Measurements from ENCODE around the gene DDX24. TPM values are rescaled to one million over a fixed set of nuclear protein-coding genes. Genes with fewer than 3 reads are reported as not detected.

Gene DDX24
- total and polyA plus RNA-seq, 11 donors, result 113 to 268 (median 204) TPM

- 76 to 91% (median 86%) methylated on average over 6 of the region's 6 CpGs for whole genome bisulfite sequencing, 4 donors
- peaks cover 0 to 2% (median 0%) of the 10 kb centered on the region in 9 donors for H3K27me3 ChIP-seq
- TF ChIP-seq POLR2A (IDR thresholded peaks at IDR 0.05) (no peak), CTCF (IDR thresholded peaks at IDR 0.05) (no peak)
- intact Hi-C loops (cut with DNase I), result no loop called here
- no peaks in the 10 kb centered on the region for H3K36me3 ChIP-seq
- H3K9me3 ChIP-seq, result no peaks in the 10 kb centered on the region
- H3K4me1 ChIP-seq, result no peaks in the 10 kb centered on the region
- no peak for ATAC-seq
- no peak overlapping the region for H3K4me3 ChIP-seq
- DNase-seq, result no peak
- no peak overlapping the region for H3K27ac ChIP-seq
Measured at GRCh38 chr14:94019329-94019728, 61.7 kb downstream of the DDX24 start.

DNA sequence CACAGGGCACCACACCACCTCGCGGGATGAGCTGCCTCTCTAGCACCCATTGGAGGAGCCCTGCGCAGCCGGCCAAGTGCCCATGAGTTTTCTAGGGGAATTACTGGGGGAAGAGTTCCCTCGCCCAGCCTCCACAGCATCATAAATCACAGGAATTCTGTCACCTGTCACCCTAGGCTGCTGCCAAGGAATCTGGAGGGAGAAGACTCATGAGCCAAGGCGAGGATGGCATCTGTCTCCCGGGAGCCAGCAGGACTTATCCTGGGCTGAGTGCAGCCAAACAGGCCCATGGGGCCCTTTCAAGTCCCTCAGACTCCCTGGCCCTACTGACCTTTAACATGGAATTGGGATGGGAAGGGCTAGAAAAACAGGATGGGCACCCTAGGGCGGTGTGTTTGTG is 62.7 kb downstream of the DDX24 start:
- H3K27ac ChIP-seq, result no peak overlapping the region
- no peaks in the 10 kb centered on the region for H3K9me3 ChIP-seq
- DNase-seq (no peak), ATAC-seq (no peak)
- intact Hi-C loops (cut with DNase I), result no loop called here
- H3K4me1 ChIP-seq, result no peaks in the 10 kb centered on the region
- no peak for TF ChIP-seq CTCF (IDR thresholded peaks at IDR 0.05)
- TF ChIP-seq POLR2A (IDR thresholded peaks at IDR 0.05), result no peak
- peaks cover 0 to 2% (median 0%) of the 10 kb centered on the region in 9 donors for H3K27me3 ChIP-seq
- H3K4me3 ChIP-seq, result no peak overlapping the region
- no peaks in the 10 kb centered on the region for H3K36me3 ChIP-seq
- WGBS, 4 donors, result 77 to 89% (median 80%) methylated on average over 7 to 8 of the region's 8 CpGs

GRCh38 chr14:94016446-94016976 is 64.5 kb downstream of the DDX24 start:
- TF ChIP-seq CTCF (IDR thresholded peaks at IDR 0.05), result no peak
- no peak for TF ChIP-seq POLR2A (IDR thresholded peaks at IDR 0.05)

GRCh38 chr14:94015223-94015622 is 65.8 kb downstream of the DDX24 start:
- ATAC-seq (no peak), DNase-seq (no peak)
- no peak overlapping the region for H3K4me3 ChIP-seq
- intact Hi-C loops (cut with DNase I), result no loop called here
- no peak overlapping the region for H3K27ac ChIP-seq
- H3K36me3 ChIP-seq, result no peaks in the 10 kb centered on the region
- TF ChIP-seq CTCF (IDR thresholded peaks at IDR 0.05), result no peak
- TF ChIP-seq POLR2A (IDR thresholded peaks at IDR 0.05), result no peak
- H3K4me1 ChIP-seq, result no peaks in the 10 kb centered on the region
- peaks cover 0 to 7% (median 0%) of the 10 kb centered on the region in 9 donors for H3K27me3 ChIP-seq
- H3K9me3 ChIP-seq, result no peaks in the 10 kb centered on the region
- 78 to 91% (median 87%) methylated on average over 2 of the region's 2 CpGs for WGBS, 4 donors

More at GRCh38 chr14:94016446-94016976, 64.5 kb downstream of the DDX24 start:
- intact Hi-C loops (cut with DNase I), result no loop called here
- no peak overlapping the region for H3K4me3 ChIP-seq
- H3K9me3 ChIP-seq, result no peaks in the 10 kb centered on the region
- H3K27ac ChIP-seq, result no peak overlapping the region
- H3K4me1 ChIP-seq, result no peaks in the 10 kb centered on the region
- WGBS, 4 donors, result 74 to 81% (median 78%) methylated on average over 6 to 8 of the region's 8 CpGs
- no peaks in the 10 kb centered on the region for H3K36me3 ChIP-seq
- no peak for DNase-seq
- H3K27me3 ChIP-seq, result peaks cover 0 to 2% (median 0%) of the 10 kb centered on the region in 9 donors
- no peak for ATAC-seq

Measured in heart left ventricle (tissue), 16 donors.